Kidney (tissue), 14 donors: Measurements from ENCODE around the gene MYEF2. TPM values are rescaled to one million over a fixed set of nuclear protein-coding genes. Genes with fewer than 3 reads are reported as not detected.

Experiments
- DNase-seq, 5 donors: peaks; one replicate each; pipeline ENCODE4 v3.0.0-alpha.2; 2013 to 2020
- FAIRE-seq: peaks from 2 replicates; lab custom pipeline; 2012; peaks lifted over from hg19 to GRCh38; lab: Jason Lieb, UNC
- H3K27ac ChIP-seq, 2 donors: one replicate each; pipeline ENCODE4 v1.7.0; 2013; ENCODE audit warnings: low read depth in 2 of 2, low read length in 2 of 2, inconsistent platforms in 1 of 2
- H3K27me3 ChIP-seq: one replicate; pipeline ENCODE4 v1.7.1; 2013; ENCODE audit warnings: low read length, inconsistent platforms; ENCODE audit not compliant: control insufficient read depth, insufficient read depth
- H3K36me3 ChIP-seq, 3 donors: one replicate each; pipeline versions ENCODE4 v1.7.0 to v1.7.1; 2013; ENCODE audit warnings: low read length in 3 of 3, control low read depth in 1 of 3, inconsistent platforms in 1 of 3; ENCODE audit not compliant: insufficient read depth in 3 of 3, control insufficient read depth in 2 of 3
- H3K4me1 ChIP-seq, 3 donors: one replicate each; pipeline versions ENCODE4 v1.7.0 to v1.7.1; 2013; ENCODE audit warnings: low read length in 3 of 3, inconsistent platforms in 1 of 3, low read depth in 1 of 3; ENCODE audit not compliant: control insufficient read depth in 2 of 3, insufficient read depth in 2 of 3
- H3K4me3 ChIP-seq, 3 donors: one replicate each; pipeline versions ENCODE4 v1.7.0 to v1.8.1; 2013; ENCODE audit warnings: low read length in 3 of 3, control low read depth in 1 of 3, inconsistent platforms in 1 of 3
- H3K9ac ChIP-seq, 3 donors: one replicate each; pipeline versions ENCODE4 v1.7.0 to v1.7.1; 2013; ENCODE audit warnings: low read length in 3 of 3, control low read depth in 1 of 3, inconsistent platforms in 1 of 3
- H3K9me3 ChIP-seq, 3 donors: one replicate each; pipeline versions ENCODE4 v1.7.0 to v1.7.1; 2013; ENCODE audit warnings: low read length in 3 of 3, control low read depth in 1 of 3, inconsistent platforms in 1 of 3; ENCODE audit not compliant: control insufficient read depth in 2 of 3, insufficient read depth in 1 of 3
- intact Hi-C: fragments of 100-400 bp; cut with DNase I; formaldehyde crosslinking; loops from one replicate; pipeline ENCODE4 v1.11.1; 2022
- polyA plus RNA-seq: library from polyadenylated mRNA; stranded (reverse); fragments of 350-450 nt; fragmentation: Illumina TruSeq; extraction: RNeasy Lipid Tissue Mini Kit (QIAGEN cat#74804); gene quantifications from one replicate; pipeline ENCODE4 v1.2.3, GENCODE V29; 2014; ENCODE audit warnings: low read depth, low replicate concordance; ENCODE audit not compliant: insufficient read depth
- total RNA-seq: library from RNA; stranded (reverse); fragmentation: NEBNext Ultra II Directional; extraction: Animal tissue kit (Norgen Biotek cat#: 25700); gene quantifications from one replicate; pipeline ENCODE4 v1.2.1, GENCODE V29; 2021
- TF ChIP-seq, protein P1 (sequence below): IDR thresholded peaks from 3 replicates; pipeline ENCODE4 v1.5.1; 2012; ENCODE audit warnings: mild to moderate bottlenecking, moderate library complexity, borderline replicate concordance; ENCODE audit not compliant: insufficient read depth; ENCODE audit errors: extremely low read depth
- donor health status: control.
- donor health status: control.
- donor health status: control.
- donor health status: control.
- donor health status: control.
- donor health status: DM: yes; HTN: yes; CAD: no.
- donor health status: Normal renal cell carcinoma (clear cell type).

MYEF2 gene
- total and polyA plus RNA-seq, 2 donors from 2014 or later = 17.6 to 46.3 TPM

DNA sequence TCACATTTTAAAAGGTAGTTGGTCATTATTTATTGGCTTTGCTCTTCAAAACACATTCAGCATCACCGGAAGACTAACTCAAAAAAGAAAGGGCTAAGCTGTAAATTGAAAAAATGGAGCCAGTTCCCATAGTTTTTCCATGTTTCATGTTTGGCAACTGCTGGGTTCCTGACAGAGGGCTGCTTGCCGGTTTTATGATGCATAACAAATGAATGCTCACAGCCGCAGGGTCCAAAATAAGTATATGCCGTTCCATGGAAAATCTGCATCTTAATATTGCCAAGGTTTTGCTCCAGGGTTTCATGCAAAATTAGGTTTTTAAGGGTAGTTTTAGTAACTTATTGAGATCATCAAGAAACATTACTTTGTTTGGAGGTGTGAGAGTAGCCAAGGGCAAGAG is 43.8 kb upstream of the MYEF2 start:
- Histone ChIP-seq H3K27me3 (no peaks in the 10 kb centered on the region), H3K4me1 (peaks cover 0 to 2% (median 0%) of the 10 kb centered on the region in 3 donors), H3K36me3 (no peaks in the 10 kb centered on the region), H3K9ac (no peak overlapping the region), H3K4me3 (no peak overlapping the region), H3K27ac (no peak overlapping the region), H3K9me3 (no peaks in the 10 kb centered on the region)
- FAIRE-seq = no peak
- intact Hi-C loops = no loop called here
- TF ChIP-seq, protein P1, sequence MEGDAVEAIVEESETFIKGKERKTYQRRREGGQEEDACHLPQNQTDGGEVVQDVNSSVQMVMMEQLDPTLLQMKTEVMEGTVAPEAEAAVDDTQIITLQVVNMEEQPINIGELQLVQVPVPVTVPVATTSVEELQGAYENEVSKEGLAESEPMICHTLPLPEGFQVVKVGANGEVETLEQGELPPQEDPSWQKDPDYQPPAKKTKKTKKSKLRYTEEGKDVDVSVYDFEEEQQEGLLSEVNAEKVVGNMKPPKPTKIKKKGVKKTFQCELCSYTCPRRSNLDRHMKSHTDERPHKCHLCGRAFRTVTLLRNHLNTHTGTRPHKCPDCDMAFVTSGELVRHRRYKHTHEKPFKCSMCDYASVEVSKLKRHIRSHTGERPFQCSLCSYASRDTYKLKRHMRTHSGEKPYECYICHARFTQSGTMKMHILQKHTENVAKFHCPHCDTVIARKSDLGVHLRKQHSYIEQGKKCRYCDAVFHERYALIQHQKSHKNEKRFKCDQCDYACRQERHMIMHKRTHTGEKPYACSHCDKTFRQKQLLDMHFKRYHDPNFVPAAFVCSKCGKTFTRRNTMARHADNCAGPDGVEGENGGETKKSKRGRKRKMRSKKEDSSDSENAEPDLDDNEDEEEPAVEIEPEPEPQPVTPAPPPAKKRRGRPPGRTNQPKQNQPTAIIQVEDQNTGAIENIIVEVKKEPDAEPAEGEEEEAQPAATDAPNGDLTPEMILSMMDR = no peak
- peak in 2 of 5 donors; percentile 12 to 27 for DNase-seq

DNA sequence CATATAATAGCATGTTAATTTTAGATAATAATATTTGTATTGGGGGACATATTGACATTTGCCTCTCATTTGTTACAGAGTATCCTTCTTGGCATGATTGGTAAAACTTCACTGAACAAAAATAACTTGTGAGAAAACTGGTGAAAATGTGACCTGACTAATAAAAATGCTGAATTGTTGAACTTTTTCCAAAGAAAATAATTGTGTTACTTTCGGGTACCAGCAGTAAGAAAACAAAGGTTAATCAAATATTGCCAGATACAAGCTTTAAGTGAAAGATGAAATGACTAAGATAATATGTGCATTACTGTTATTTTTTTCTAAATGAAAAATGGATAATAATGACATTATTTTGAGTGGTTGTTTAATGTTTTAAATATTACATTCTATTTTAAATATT is 43.2 kb upstream of the MYEF2 start:
- intact Hi-C loops = no loop called here
- Histone ChIP-seq H3K9ac (no peak overlapping the region), H3K27ac (no peak overlapping the region), H3K36me3 (no peaks in the 10 kb centered on the region), H3K4me3 (no peak overlapping the region), H3K9me3 (no peaks in the 10 kb centered on the region), H3K4me1 (peaks cover 0 to 2% (median 0%) of the 10 kb centered on the region in 3 donors), H3K27me3 (no peaks in the 10 kb centered on the region)
- FAIRE-seq = peak; percentile 81
- TF ChIP-seq, protein P1 = no peak
- DNase-seq = no peak

DNA sequence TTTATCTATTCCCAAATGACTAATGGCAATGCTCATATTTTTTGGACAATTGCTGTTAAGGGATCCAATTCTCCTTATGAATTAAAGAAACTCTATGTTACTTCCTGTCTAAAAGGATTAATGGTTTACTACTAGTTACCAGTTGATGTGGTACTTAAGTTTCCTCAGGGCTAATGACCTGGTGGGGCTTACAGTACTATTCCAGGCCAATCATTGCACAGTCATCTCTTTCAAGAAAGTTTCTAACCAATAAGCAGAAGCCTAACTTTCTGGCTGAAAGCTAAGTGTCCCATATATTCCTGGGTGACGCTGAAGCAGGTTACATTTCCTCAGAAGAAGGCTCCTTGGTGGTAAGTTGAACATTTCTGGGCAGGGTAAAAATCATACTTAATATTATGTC is 27.9 kb upstream of the MYEF2 start, which contains the start of gene SLC12A1:
SLC12A1 (plus strand) TSS at position 322 of the 400 bp plus-strand sequence. CDS start 1,418 bp downstream, outside the sequence.
- H3K4me1 ChIP-seq = no peaks in the 10 kb centered on the region
- H3K27me3 ChIP-seq = no peaks in the 10 kb centered on the region
- intact Hi-C loops = no loop called here
- peak; percentile 15 for FAIRE-seq
- DNase-seq = peak in 1 of 5 donors; percentile 24
- peak within 1 kb of the TSS in 1 of 3 donors; percentile 83 for H3K9ac ChIP-seq
- H3K27ac ChIP-seq = peak within 1 kb of the TSS in 1 of 2 donors; percentile 36
- peaks cover 0 to 10% (median 0%) of the 10 kb centered on the region in 3 donors for H3K36me3 ChIP-seq
- peak within 1 kb of the TSS in 2 of 3 donors; percentile 12 to 68 for H3K4me3 ChIP-seq
- H3K9me3 ChIP-seq = no peaks in the 10 kb centered on the region
- TF ChIP-seq, protein P1 = no peak

DNA sequence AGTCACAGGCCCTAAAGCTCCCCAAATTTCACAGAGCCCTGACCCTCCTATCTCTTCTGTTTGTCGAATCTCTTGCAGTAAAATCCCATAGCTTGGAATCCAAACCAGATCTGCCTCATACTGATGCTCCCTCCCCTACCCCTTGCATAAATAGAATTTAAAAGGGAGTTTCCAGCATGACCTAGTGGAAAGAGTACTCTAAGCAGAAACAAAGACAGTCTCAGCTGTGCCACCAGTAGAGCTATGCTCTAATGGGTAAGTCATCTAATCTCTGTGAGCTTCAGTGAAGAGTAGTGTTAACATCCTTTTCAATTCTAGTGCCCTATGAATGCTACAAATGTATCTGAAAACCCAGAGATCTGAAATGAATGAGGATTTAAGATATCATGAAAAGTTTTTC is 24.0 kb upstream of the MYEF2 start:
- Histone ChIP-seq H3K9me3 (no peaks in the 10 kb centered on the region), H3K27me3 (no peaks in the 10 kb centered on the region), H3K36me3 (no peaks in the 10 kb centered on the region), H3K27ac (no peak overlapping the region), H3K9ac (no peak overlapping the region), H3K4me1 (no peaks in the 10 kb centered on the region), H3K4me3 (no peak overlapping the region)
- intact Hi-C loops = no loop called here
- TF ChIP-seq, protein P1 = no peak
- DNase-seq = no peak
- no peak for FAIRE-seq
